Mesendoderm (in vitro differentiated cells): ENCODE results near the gene CNGA1. TPM values are rescaled to one million over a fixed set of nuclear protein-coding genes. Genes with fewer than 3 reads are reported as not detected.

ENCODE experiments used
- DNase-seq: peaks from one replicate; pipeline ENCODE4 v3.0.0; 2013
- H2AK5ac ChIP-seq: 2 replicates; pipeline ENCODE4 v1.6.1; 2013; ENCODE audit warnings: low read length, inconsistent platforms
- H2BK120ac ChIP-seq: 2 replicates; pipeline ENCODE4 v1.6.1; 2013; ENCODE audit warnings: low read depth, mild to moderate bottlenecking, low read length, moderate library complexity, mixed read lengths
- H2BK15ac ChIP-seq: replicated peaks from 2 replicates; pipeline ENCODE4 v1.6.1; 2013; ENCODE audit warnings: low read depth, mild to moderate bottlenecking, moderate library complexity
- H2BK5ac ChIP-seq: 2 replicates; pipeline ENCODE4 v1.6.1; 2013; ENCODE audit warnings: low read length, inconsistent platforms
- H3K18ac ChIP-seq: 2 replicates; pipeline ENCODE4 v1.6.1; 2013; ENCODE audit warnings: mild to moderate bottlenecking, low read length, mixed read lengths
- H3K23ac ChIP-seq: one replicate; pipeline ENCODE4 v1.6.1; 2013; ENCODE audit warnings: low read length
- H3K27ac ChIP-seq: 2 replicates; pipeline ENCODE4 v1.5.1; 2013; ENCODE audit warnings: low read depth, mild to moderate bottlenecking, inconsistent platforms, low read length, moderate library complexity
- H3K27me3 ChIP-seq: 2 replicates; pipeline ENCODE4 v1.6.1; 2013; ENCODE audit warnings: low read length, control low read depth, mild to moderate bottlenecking, inconsistent platforms; ENCODE audit not compliant: insufficient read depth, poor library complexity
- H3K36me3 ChIP-seq: 2 replicates; pipeline ENCODE4 v1.6.1; 2013; ENCODE audit warnings: low read length, inconsistent platforms; ENCODE audit not compliant: control insufficient read depth, insufficient read depth
- H3K4ac ChIP-seq: one replicate; pipeline ENCODE4 v1.6.1; 2013; ENCODE audit warnings: low read depth, mild to moderate bottlenecking, low read length, moderate library complexity
- H3K4me1 ChIP-seq: 2 replicates; pipeline ENCODE4 v1.6.1; 2013; ENCODE audit warnings: low read depth, low read length, inconsistent platforms; ENCODE audit not compliant: control insufficient read depth
- H3K4me2 ChIP-seq: 2 replicates; pipeline ENCODE4 v1.6.1; 2013; ENCODE audit warnings: low read length
- H3K4me3 ChIP-seq: 2 replicates; pipeline ENCODE4 v1.5.1; 2013; ENCODE audit warnings: mild to moderate bottlenecking, low read length
- H3K56ac ChIP-seq: one replicate; pipeline ENCODE4 v1.6.1; 2013; ENCODE audit warnings: low read length
- H3K79me1 ChIP-seq: 2 replicates; pipeline ENCODE4 v1.6.1; 2013; ENCODE audit warnings: low read length, inconsistent platforms
- H3K79me2 ChIP-seq: 2 replicates; pipeline ENCODE4 v1.6.1; 2013; ENCODE audit warnings: mild to moderate bottlenecking, low read length; ENCODE audit not compliant: control insufficient read depth, insufficient read depth
- H3K9ac ChIP-seq: 2 replicates; pipeline ENCODE4 v1.6.1; 2013; ENCODE audit warnings: low read length, inconsistent platforms
- H4K5ac ChIP-seq: one replicate; pipeline ENCODE4 v1.6.1; 2013; ENCODE audit warnings: low read length
- H4K8ac ChIP-seq: one replicate; pipeline ENCODE4 v1.6.1; 2013; ENCODE audit warnings: low read depth, mild to moderate bottlenecking, control low read depth, low read length, moderate library complexity
- WGBS: extraction: QIAGEN DNeasy Blood & Tissue Kit; methylation state at CpG from one replicate; pipeline ENCODE4 v1.1.7; 2013; ENCODE audit warnings: low lambda C conversion rate, missing lambda C conversion rate; ENCODE audit not compliant: insufficient coverage; ENCODE audit errors: extremely low coverage; 5-methylcytosine and 5-hydroxymethylcytosine counted together
- polyA plus RNA-seq, 2 experiments: library from polyadenylated mRNA; stranded (reverse); fragments of 200-250 nt; gene quantifications; one replicate each; pipeline ENCODE4 v1.2.3, GENCODE V29; 2013

The CNGA1 gene
- polyA plus RNA-seq (2013, experiment 1 of 2): 0.11 TPM
- 0.21 TPM for polyA plus RNA-seq (2013, experiment 2 of 2)

GRCh38 chr4:48016141-48017107 lies at the start of gene CNGA1, which contains the start of gene NIPAL1:
CNGA1 (minus strand) TSS chr4:48016681; CDS start chr4:47952689, 63,992 bp downstream.
NIPAL1 (plus strand) TSS chr4:48016772; CDS start chr4:48016840, 68 bp downstream.
- DNase-seq: peak; percentile 92
- H3K27ac ChIP-seq: no peak within 1 kb of the TSS
- no peaks in the 10 kb centered on the region for H3K4me1 ChIP-seq
- peak within 1 kb of the TSS; percentile 68 for H3K9ac ChIP-seq
- H2BK5ac ChIP-seq: no peak within 1 kb of the TSS
- H3K79me2 ChIP-seq: no peaks in the 10 kb centered on the region
- no peak within 1 kb of the TSS for H2BK15ac ChIP-seq
- H2AK5ac ChIP-seq: no peak within 1 kb of the TSS
- no peaks in the 10 kb centered on the region for H3K79me1 ChIP-seq
- no peak within 1 kb of the TSS for H3K18ac ChIP-seq
- H3K4ac ChIP-seq: no peak within 1 kb of the TSS
- no peak within 1 kb of the TSS for H4K8ac ChIP-seq
- H3K4me2 ChIP-seq: peak within 1 kb of the TSS; percentile 99
- no peak within 1 kb of the TSS for H2BK120ac ChIP-seq
- H3K27me3 ChIP-seq: peaks cover 4% of the 10 kb centered on the region
- H3K4me3 ChIP-seq: peak within 1 kb of the TSS; percentile 71
- no CpG with 5 or more reads among the region's 60 CpGs for WGBS
- H3K56ac ChIP-seq: peak within 1 kb of the TSS; percentile 79
- peak within 1 kb of the TSS; percentile 45 for H3K23ac ChIP-seq
- H4K5ac ChIP-seq: no peak within 1 kb of the TSS
- H3K36me3 ChIP-seq: no peaks in the 10 kb centered on the region

GRCh38 chr4:48065587-48066052 lies 49.1 kb upstream of the CNGA1 start:
- WGBS: no CpG with 5 or more reads among the region's 1 CpG
- H3K27ac ChIP-seq: no peak overlapping the region

DNA sequence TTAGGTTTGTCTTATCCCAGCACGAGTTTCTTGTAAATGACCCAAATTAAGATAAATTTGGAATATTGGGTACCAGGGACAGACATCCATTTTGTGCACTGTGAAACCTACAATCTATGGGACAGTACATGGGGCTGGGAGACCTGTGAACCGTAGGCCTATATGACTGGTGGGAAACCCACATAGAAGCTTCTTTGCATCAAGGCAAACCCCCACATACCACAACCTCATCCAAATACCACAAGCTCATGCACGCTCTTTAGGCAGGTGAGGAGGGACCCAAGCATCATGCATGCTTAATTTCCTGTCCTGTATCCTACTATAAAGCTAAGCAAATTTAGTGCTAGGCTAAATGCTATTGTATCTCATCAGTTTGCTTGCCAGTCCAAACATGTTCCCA lies 47.9 kb upstream of the CNGA1 start:
- Histone ChIP-seq H2BK5ac (no peak overlapping the region), H3K4me1 (no peaks in the 10 kb centered on the region), H2AK5ac (no peak overlapping the region), H3K79me2 (no peaks in the 10 kb centered on the region), H2BK15ac (no peak overlapping the region), H3K79me1 (no peaks in the 10 kb centered on the region), H3K36me3 (no peaks in the 10 kb centered on the region), H3K27me3 (no peaks in the 10 kb centered on the region), H3K4me2 (no peak overlapping the region), H3K23ac (no peak overlapping the region), H3K56ac (no peak overlapping the region), H3K4ac (no peak overlapping the region), H4K5ac (no peak overlapping the region), H3K4me3 (no peak overlapping the region), H4K8ac (no peak overlapping the region), H2BK120ac (no peak overlapping the region), H3K27ac (no peak overlapping the region), H3K9ac (no peak overlapping the region), H3K18ac (no peak overlapping the region)
- DNase-seq: no peak
- WGBS: no CpG with 5 or more reads among the region's 3 CpGs

More at GRCh38 chr4:48065587-48066052, 49.1 kb upstream of the CNGA1 start:
- H3K9ac ChIP-seq: no peak overlapping the region
- no peak for DNase-seq
- no peaks in the 10 kb centered on the region for H3K27me3 ChIP-seq
- H2BK120ac ChIP-seq: no peak overlapping the region
- H3K4ac ChIP-seq: no peak overlapping the region
- no peak overlapping the region for H4K8ac ChIP-seq
- H2BK15ac ChIP-seq: no peak overlapping the region
- no peak overlapping the region for H3K23ac ChIP-seq
- H3K18ac ChIP-seq: no peak overlapping the region
- no peak overlapping the region for H2BK5ac ChIP-seq
- H3K36me3 ChIP-seq: no peaks in the 10 kb centered on the region
- H3K79me1 ChIP-seq: no peaks in the 10 kb centered on the region
- no peak overlapping the region for H3K4me2 ChIP-seq
- no peaks in the 10 kb centered on the region for H3K4me1 ChIP-seq
- H3K4me3 ChIP-seq: no peak overlapping the region
- no peak overlapping the region for H3K56ac ChIP-seq
- H4K5ac ChIP-seq: no peak overlapping the region
- no peak overlapping the region for H2AK5ac ChIP-seq
- no peaks in the 10 kb centered on the region for H3K79me2 ChIP-seq

- no peaks in the 10 kb centered on the region for H3K79me1 ChIP-seq
- DNase-seq: peak; percentile 61
- H3K27me3 ChIP-seq: no peaks in the 10 kb centered on the region
- no peak overlapping the region for H3K56ac ChIP-seq
- no CpG with 5 or more reads among the region's 5 CpGs for WGBS
- no peak overlapping the region for H2BK120ac ChIP-seq
- H3K18ac ChIP-seq: no peak overlapping the region
- no peaks in the 10 kb centered on the region for H3K4me1 ChIP-seq
- H3K79me2 ChIP-seq: no peaks in the 10 kb centered on the region
- no peak overlapping the region for H3K27ac ChIP-seq
- H4K8ac ChIP-seq: no peak overlapping the region
- H2BK15ac ChIP-seq: no peak overlapping the region
- H3K4ac ChIP-seq: no peak overlapping the region
- no peak overlapping the region for H3K4me3 ChIP-seq
- no peak overlapping the region for H3K4me2 ChIP-seq
- no peak overlapping the region for H2AK5ac ChIP-seq
- no peak overlapping the region for H4K5ac ChIP-seq
- no peak overlapping the region for H3K23ac ChIP-seq
- no peak overlapping the region for H2BK5ac ChIP-seq
- no peaks in the 10 kb centered on the region for H3K36me3 ChIP-seq
- no peak overlapping the region for H3K9ac ChIP-seq
Observed at GRCh38 chr4:48058617-48059530, 42.4 kb upstream of the CNGA1 start.

GRCh38 chr4:48051078-48051477 lies 34.6 kb upstream of the CNGA1 start:
- no peaks in the 10 kb centered on the region for H3K27me3 ChIP-seq
- H4K8ac ChIP-seq: no peak overlapping the region
- no peak overlapping the region for H2BK120ac ChIP-seq
- H3K23ac ChIP-seq: no peak overlapping the region
- no peak overlapping the region for H4K5ac ChIP-seq
- no CpG with 5 or more reads among the region's 1 CpG for WGBS
- H3K36me3 ChIP-seq: no peaks in the 10 kb centered on the region
- no peak overlapping the region for H3K4me3 ChIP-seq
- no peaks in the 10 kb centered on the region for H3K4me1 ChIP-seq
- no peak overlapping the region for H2BK15ac ChIP-seq
- no peak overlapping the region for H3K4me2 ChIP-seq
- no peak overlapping the region for H2BK5ac ChIP-seq
- H3K4ac ChIP-seq: no peak overlapping the region
- no peaks in the 10 kb centered on the region for H3K79me1 ChIP-seq
- no peak for DNase-seq
- H3K18ac ChIP-seq: no peak overlapping the region
- H3K79me2 ChIP-seq: no peaks in the 10 kb centered on the region
- no peak overlapping the region for H3K9ac ChIP-seq
- no peak overlapping the region for H2AK5ac ChIP-seq
- no peak overlapping the region for H3K27ac ChIP-seq
- H3K56ac ChIP-seq: no peak overlapping the region
